ENCODE measurements around the gene NPIPA8.
"Not testable (repeated sequence)": the region's sequence is repeated elsewhere in the genome, so short reads cannot be mapped to it uniquely, and the experiment has no call there.

DNA sequence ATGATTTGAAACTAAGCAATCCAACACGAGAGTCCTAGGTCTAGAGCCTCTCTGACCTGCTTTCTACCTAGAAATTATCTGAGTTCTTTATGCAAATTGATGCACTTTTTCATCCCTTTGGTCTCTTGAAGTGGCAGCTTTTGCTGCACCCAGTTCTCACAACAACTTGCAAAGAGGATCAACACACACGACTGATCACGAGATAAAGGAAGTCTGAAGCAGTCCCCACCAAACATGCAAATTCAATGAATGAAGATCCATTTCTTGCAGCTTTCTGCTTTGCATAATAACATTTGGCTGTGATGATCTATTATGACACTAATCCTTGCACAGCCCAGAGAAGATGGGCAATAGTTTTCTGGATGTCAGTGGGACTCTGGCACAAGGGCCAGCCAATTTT, 56.2 kb downstream of the NPIPA8 start:
- TF ChIP-seq EZH2 (IDR thresholded peaks at IDR 0.05; ENCODE audit: low read length), result not testable (repeated sequence)
- TF ChIP-seq, protein P1, sequence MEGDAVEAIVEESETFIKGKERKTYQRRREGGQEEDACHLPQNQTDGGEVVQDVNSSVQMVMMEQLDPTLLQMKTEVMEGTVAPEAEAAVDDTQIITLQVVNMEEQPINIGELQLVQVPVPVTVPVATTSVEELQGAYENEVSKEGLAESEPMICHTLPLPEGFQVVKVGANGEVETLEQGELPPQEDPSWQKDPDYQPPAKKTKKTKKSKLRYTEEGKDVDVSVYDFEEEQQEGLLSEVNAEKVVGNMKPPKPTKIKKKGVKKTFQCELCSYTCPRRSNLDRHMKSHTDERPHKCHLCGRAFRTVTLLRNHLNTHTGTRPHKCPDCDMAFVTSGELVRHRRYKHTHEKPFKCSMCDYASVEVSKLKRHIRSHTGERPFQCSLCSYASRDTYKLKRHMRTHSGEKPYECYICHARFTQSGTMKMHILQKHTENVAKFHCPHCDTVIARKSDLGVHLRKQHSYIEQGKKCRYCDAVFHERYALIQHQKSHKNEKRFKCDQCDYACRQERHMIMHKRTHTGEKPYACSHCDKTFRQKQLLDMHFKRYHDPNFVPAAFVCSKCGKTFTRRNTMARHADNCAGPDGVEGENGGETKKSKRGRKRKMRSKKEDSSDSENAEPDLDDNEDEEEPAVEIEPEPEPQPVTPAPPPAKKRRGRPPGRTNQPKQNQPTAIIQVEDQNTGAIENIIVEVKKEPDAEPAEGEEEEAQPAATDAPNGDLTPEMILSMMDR (optimal IDR thresholded peaks at IDR 0.05 in 1 of 3, IDR thresholded peaks at IDR 0.05 in 1 of 3, conservative IDR thresholded peaks at IDR 0.05 in 1 of 3; ENCODE audit: extremely low read depth in 1 of 3, insufficient read depth in 2 of 3, low read length in 3 of 3), result not testable (repeated sequence)

Measured in keratinocyte (primary cell).